Activated naive CD4-positive, alpha-beta T cell treated with anti-CD3 and anti-CD28 coated beads, Interleukin-2, amount 50 U/mL, for 24 hours (primary cell): Measurements from ENCODE around the gene CACNA2D2.

Experiments
- H3K27ac Mint-ChIP-seq: one replicate; pipeline ENCODE4 v1.8.0; 2021; ENCODE audit warnings: mild to moderate bottlenecking, mixed read lengths
- H3K27me3 Mint-ChIP-seq: one replicate; pipeline ENCODE4 v1.8.0; 2021; ENCODE audit warnings: mixed read lengths
- H3K36me3 Mint-ChIP-seq: one replicate; pipeline ENCODE4 v1.8.0; 2021; ENCODE audit warnings: mixed read lengths
- H3K4me1 Mint-ChIP-seq: one replicate; pipeline ENCODE4 v1.8.0; 2021; ENCODE audit warnings: mixed read lengths
- H3K4me3 Mint-ChIP-seq: one replicate; pipeline ENCODE4 v1.8.0; 2021; ENCODE audit warnings: mild to moderate bottlenecking, mixed read lengths
- H3K9me3 Mint-ChIP-seq: one replicate; pipeline ENCODE4 v1.8.0; 2021; ENCODE audit warnings: mixed read lengths

Gene CACNA2D2

GRCh38 chr3:50414616-50415015, 88.8 kb downstream of the CACNA2D2 start:
- Mint-ChIP-seq H3K27me3 (no peaks in the 10 kb centered on the region), H3K4me1 (peaks cover 5% of the 10 kb centered on the region), H3K36me3 (no peaks in the 10 kb centered on the region), H3K4me3 (no peak overlapping the region), H3K27ac (no peak overlapping the region), H3K9me3 (no peaks in the 10 kb centered on the region)

- H3K4me3 Mint-ChIP-seq, result no peak overlapping the region
- H3K27me3 Mint-ChIP-seq, result no peaks in the 10 kb centered on the region
- H3K27ac Mint-ChIP-seq, result no peak overlapping the region
These were observed 91.1 kb downstream of the CACNA2D2 start for GRCh38 chr3:50412231-50412754.

GRCh38 chr3:50411229-50411628, 92.2 kb downstream of the CACNA2D2 start:
- H3K4me3 Mint-ChIP-seq, result no peak overlapping the region
- H3K27me3 Mint-ChIP-seq, result no peaks in the 10 kb centered on the region

More at GRCh38 chr3:50412231-50412754, 91.1 kb downstream of the CACNA2D2 start:
- Mint-ChIP-seq H3K4me1 (peaks cover 5% of the 10 kb centered on the region), H3K9me3 (no peaks in the 10 kb centered on the region), H3K36me3 (no peaks in the 10 kb centered on the region)

GRCh38 chr3:50410608-50411139, 92.8 kb downstream of the CACNA2D2 start:
- Mint-ChIP-seq H3K9me3 (no peaks in the 10 kb centered on the region), H3K4me1 (peaks cover under 1% of the 10 kb centered on the region), H3K27ac (no peak overlapping the region), H3K36me3 (no peaks in the 10 kb centered on the region), H3K27me3 (no peaks in the 10 kb centered on the region), H3K4me3 (no peak overlapping the region)

More at GRCh38 chr3:50411229-50411628, 92.2 kb downstream of the CACNA2D2 start:
- H3K27ac Mint-ChIP-seq, result no peak overlapping the region
- peaks cover 5% of the 10 kb centered on the region for H3K4me1 Mint-ChIP-seq
- H3K36me3 Mint-ChIP-seq, result no peaks in the 10 kb centered on the region
- no peaks in the 10 kb centered on the region for H3K9me3 Mint-ChIP-seq

- no peaks in the 10 kb centered on the region for H3K36me3 Mint-ChIP-seq
- H3K9me3 Mint-ChIP-seq, result no peaks in the 10 kb centered on the region
- no peak overlapping the region for H3K4me3 Mint-ChIP-seq
- no peak overlapping the region for H3K27ac Mint-ChIP-seq
- no peaks in the 10 kb centered on the region for H3K27me3 Mint-ChIP-seq
- no peaks in the 10 kb centered on the region for H3K4me1 Mint-ChIP-seq
These were observed 93.2 kb downstream of the CACNA2D2 start for GRCh38 chr3:50410185-50410584.

- H3K27me3 Mint-ChIP-seq, result no peaks in the 10 kb centered on the region
- H3K9me3 Mint-ChIP-seq, result no peaks in the 10 kb centered on the region
- H3K4me1 Mint-ChIP-seq, result no peaks in the 10 kb centered on the region
- no peak overlapping the region for H3K4me3 Mint-ChIP-seq
- H3K36me3 Mint-ChIP-seq, result no peaks in the 10 kb centered on the region
- H3K27ac Mint-ChIP-seq, result no peak overlapping the region
These were observed 94.9 kb downstream of the CACNA2D2 start for GRCh38 chr3:50408443-50408944.

- Mint-ChIP-seq H3K36me3 (no peaks in the 10 kb centered on the region), H3K27ac (no peak overlapping the region), H3K4me1 (no peaks in the 10 kb centered on the region), H3K4me3 (no peak overlapping the region), H3K27me3 (no peaks in the 10 kb centered on the region), H3K9me3 (no peaks in the 10 kb centered on the region)
These were observed 96.9 kb downstream of the CACNA2D2 start for GRCh38 chr3:50406487-50406886.

GRCh38 chr3:50405249-50405648, 98.2 kb downstream of the CACNA2D2 start:
- H3K27ac Mint-ChIP-seq, result no peak overlapping the region
- H3K27me3 Mint-ChIP-seq, result no peaks in the 10 kb centered on the region
- H3K36me3 Mint-ChIP-seq, result no peaks in the 10 kb centered on the region
- no peaks in the 10 kb centered on the region for H3K9me3 Mint-ChIP-seq
- H3K4me3 Mint-ChIP-seq, result no peak overlapping the region
- H3K4me1 Mint-ChIP-seq, result no peaks in the 10 kb centered on the region

GRCh38 chr3:50401978-50402595, 101.3 kb downstream of the CACNA2D2 start:
- Mint-ChIP-seq H3K36me3 (no peaks in the 10 kb centered on the region), H3K27me3 (no peaks in the 10 kb centered on the region), H3K4me3 (no peak overlapping the region), H3K9me3 (no peaks in the 10 kb centered on the region), H3K4me1 (no peaks in the 10 kb centered on the region), H3K27ac (no peak overlapping the region)

- no peaks in the 10 kb centered on the region for H3K36me3 Mint-ChIP-seq
- no peak overlapping the region for H3K27ac Mint-ChIP-seq
- H3K9me3 Mint-ChIP-seq, result no peaks in the 10 kb centered on the region
- H3K4me3 Mint-ChIP-seq, result no peak overlapping the region
- no peaks in the 10 kb centered on the region for H3K27me3 Mint-ChIP-seq
- H3K4me1 Mint-ChIP-seq, result peaks cover 3% of the 10 kb centered on the region
These were observed 106.9 kb downstream of the CACNA2D2 start for GRCh38 chr3:50396502-50396901.

- Mint-ChIP-seq H3K36me3 (no peaks in the 10 kb centered on the region), H3K27ac (no peak overlapping the region), H3K27me3 (no peaks in the 10 kb centered on the region), H3K9me3 (no peaks in the 10 kb centered on the region), H3K4me3 (no peak overlapping the region), H3K4me1 (peaks cover 3% of the 10 kb centered on the region)
These were observed 108.2 kb downstream of the CACNA2D2 start for GRCh38 chr3:50395070-50395860.

GRCh38 chr3:50393061-50393460, 110.4 kb downstream of the CACNA2D2 start:
- Mint-ChIP-seq H3K27me3 (no peaks in the 10 kb centered on the region), H3K4me1 (peaks cover 3% of the 10 kb centered on the region), H3K36me3 (no peaks in the 10 kb centered on the region), H3K27ac (no peak overlapping the region), H3K4me3 (no peak overlapping the region), H3K9me3 (no peaks in the 10 kb centered on the region)

- Mint-ChIP-seq H3K4me3 (no peak overlapping the region), H3K4me1 (peaks cover 3% of the 10 kb centered on the region), H3K27me3 (no peaks in the 10 kb centered on the region), H3K36me3 (no peaks in the 10 kb centered on the region), H3K9me3 (no peaks in the 10 kb centered on the region), H3K27ac (no peak overlapping the region)
These were observed 111.2 kb downstream of the CACNA2D2 start for GRCh38 chr3:50392101-50392715.

GRCh38 chr3:50390508-50391224, 112.8 kb downstream of the CACNA2D2 start:
- Mint-ChIP-seq H3K36me3 (no peaks in the 10 kb centered on the region), H3K4me1 (peaks cover 3% of the 10 kb centered on the region), H3K4me3 (no peak overlapping the region), H3K27me3 (no peaks in the 10 kb centered on the region), H3K27ac (no peak overlapping the region), H3K9me3 (no peaks in the 10 kb centered on the region)

GRCh38 chr3:50389414-50389767, 114.0 kb downstream of the CACNA2D2 start:
- no peak overlapping the region for H3K27ac Mint-ChIP-seq
- no peak overlapping the region for H3K4me3 Mint-ChIP-seq
- peaks cover 3% of the 10 kb centered on the region for H3K4me1 Mint-ChIP-seq
- no peaks in the 10 kb centered on the region for H3K27me3 Mint-ChIP-seq
- no peaks in the 10 kb centered on the region for H3K36me3 Mint-ChIP-seq
- H3K9me3 Mint-ChIP-seq, result no peaks in the 10 kb centered on the region
